8988T (cell line): Measurements from ENCODE around the gene ELL.

ENCODE experiments used
- DNase-seq: peaks from one replicate; pipeline ENCODE4 v3.0.0; 2011

Gene ELL

GRCh38 chr19:18442941-18443340 is 78.9 kb downstream of the ELL start:
- no peak for DNase-seq

- DNase-seq: no peak
Measured at GRCh38 chr19:18441804-18442788, 79.8 kb downstream of the ELL start.

GRCh38 chr19:18440936-18441803 is 80.7 kb downstream of the ELL start:
- peak; percentile 37 for DNase-seq

GRCh38 chr19:18440415-18440877 is 81.4 kb downstream of the ELL start:
- peak; percentile 97 for DNase-seq

GRCh38 chr19:18439910-18440237 is 82.0 kb downstream of the ELL start:
- DNase-seq: no peak

- peak; percentile 35 for DNase-seq
Measured at GRCh38 chr19:18439025-18439909, 82.6 kb downstream of the ELL start.

- DNase-seq: peak; percentile 80
Measured at GRCh38 chr19:18438331-18439024, 83.4 kb downstream of the ELL start.

- DNase-seq: peak; percentile 50
Measured at GRCh38 chr19:18437491-18438330, 84.2 kb downstream of the ELL start, which contains the start of gene ISYNA1. Gene ISYNA1 (minus strand): TSS chr19:18438133. CDS start chr19:18437979, 154 bp downstream.

- peak; percentile 94 for DNase-seq
Measured at GRCh38 chr19:18436671-18437490, 85.0 kb downstream of the ELL start.

GRCh38 chr19:18435842-18436670 is 85.8 kb downstream of the ELL start:
- DNase-seq: peak; percentile 52

GRCh38 chr19:18435178-18435841 is 86.6 kb downstream of the ELL start:
- DNase-seq: peak; percentile 56

GRCh38 chr19:18434411-18435175 is 87.3 kb downstream of the ELL start:
- peak; percentile 56 for DNase-seq

- peak; percentile 51 for DNase-seq
Measured at GRCh38 chr19:18433735-18434398, 88.0 kb downstream of the ELL start.

GRCh38 chr19:18433015-18433691 is 88.7 kb downstream of the ELL start:
- peak; percentile 50 for DNase-seq

GRCh38 chr19:18432275-18433014 is 89.4 kb downstream of the ELL start:
- peak; percentile 46 for DNase-seq
